NB4 (cell line): Measurements from ENCODE around the gene DAW1.

ENCODE experiments used
- CTCF ChIP-seq: IDR thresholded peaks from one replicate; pipeline ENCODE4 v1.5.1; 2012; ENCODE audit warnings: low read depth, low read length
- MYC ChIP-seq: IDR thresholded peaks from 2 replicates; pipeline ENCODE4 v1.6.1; 2011; ENCODE audit warnings: low read depth, low read length
- POLR2A ChIP-seq: IDR thresholded peaks from 2 replicates; pipeline ENCODE4 v1.6.1; 2011; ENCODE audit warnings: mild to moderate bottlenecking; ENCODE audit not compliant: insufficient read length; ENCODE audit errors: extremely low read depth
- TF ChIP-seq, protein P1 (sequence below): IDR thresholded peaks from 2 replicates; pipeline ENCODE4 v1.6.1; 2011; ENCODE audit warnings: low read depth, low read length

- no peak for TF ChIP-seq POLR2A
- TF ChIP-seq CTCF, result no peak
- TF ChIP-seq, protein P1, sequence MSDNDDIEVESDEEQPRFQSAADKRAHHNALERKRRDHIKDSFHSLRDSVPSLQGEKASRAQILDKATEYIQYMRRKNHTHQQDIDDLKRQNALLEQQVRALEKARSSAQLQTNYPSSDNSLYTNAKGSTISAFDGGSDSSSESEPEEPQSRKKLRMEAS, result no peak
- no peak for TF ChIP-seq MYC
Measured at GRCh38 chr2:227849906-227850305, 21.5 kb upstream of the DAW1 start.
